Activated B cell treated with CpG ODN at 0.5 μM for 24 hours (primary cell): Measurements from ENCODE around the gene KLHDC10. TPM values are rescaled to one million over a fixed set of nuclear protein-coding genes. Genes with fewer than 3 reads are reported as not detected.
A peak's percentile ranks its signal among the peaks of the same experiment; 100 is the strongest.

ENCODE experiments used
- ATAC-seq: fragments of 200-7000 bp; cut with Tn5 transposase; one replicate; pipeline ENCODE4 v1.10.0; 2021; ENCODE audit warnings: low read depth, mild to moderate bottlenecking, moderate library complexity
- CTCF ChIA-PET: fragments of 350-600 bp; sonication (Branson Sonifier 250); formaldehyde crosslinking; loops from one replicate; lab custom pipeline; 2021; ENCODE audit warnings: antibody characterized with exemption; lab: Charles Lee
- POLR2A ChIA-PET: fragments of 350-600 bp; sonication (Branson Sonifier 250); formaldehyde crosslinking; loops from one replicate; lab custom pipeline; 2021; ENCODE audit warnings: antibody characterized with exemption; lab: Charles Lee
- DNase-seq: peaks from one replicate; pipeline ENCODE4 v3.0.0; 2022
- H3K27ac Mint-ChIP-seq: one replicate; pipeline ENCODE4 v1.8.0; 2020; ENCODE audit warnings: mixed read lengths
- H3K27me3 Mint-ChIP-seq: one replicate; pipeline ENCODE4 v1.8.0; 2021; ENCODE audit warnings: mixed read lengths
- H3K36me3 Mint-ChIP-seq: one replicate; pipeline ENCODE4 v1.8.0; 2021; ENCODE audit warnings: low read depth, mixed read lengths
- H3K4me1 Mint-ChIP-seq: one replicate; pipeline ENCODE4 v1.8.0; 2021; ENCODE audit warnings: mixed read lengths
- H3K4me3 Mint-ChIP-seq: one replicate; pipeline ENCODE4 v1.8.0; 2020; ENCODE audit warnings: mild to moderate bottlenecking, mixed read lengths
- H3K9me3 Mint-ChIP-seq: one replicate; pipeline ENCODE4 v1.8.0; 2020; ENCODE audit warnings: mixed read lengths
- CTCF ChIP-seq: fragments of 200-600 bp; IDR thresholded peaks from one replicate; pipeline ENCODE4 v1.8.0; 2022; ENCODE audit warnings: antibody characterized with exemption, mild to moderate bottlenecking
- intact Hi-C: fragments of 100-400 bp; cut with micrococcal nuclease; formaldehyde crosslinking; loops from one replicate; pipeline ENCODE4 v1.15.1; 2024
- total RNA-seq: library from RNA; stranded (reverse); gene quantifications from 2 replicates; pipeline ENCODE4 v1.2.3, GENCODE V29; 2022

The KLHDC10 gene
- total RNA-seq, 1 donor from 2014 or later, result 21.0 TPM

- Mint-ChIP-seq H3K4me1 (peaks cover 11% of the 10 kb centered on the region), H3K27me3 (peaks cover 3% of the 10 kb centered on the region), H3K36me3 (peaks cover 6% of the 10 kb centered on the region), H3K9me3 (no peaks in the 10 kb centered on the region), H3K4me3 (no peak overlapping the region), H3K27ac (no peak overlapping the region)
- ChIA-PET CTCF (interaction anchor here (1.1 kb wide), 1 partner anchor 692 kb away, joined by 3 read pairs; no protein-coding TSS in a partner anchor), POLR2A (no interaction called here)
- DNase-seq (no peak), ATAC-seq (no peak)
- no peak for TF ChIP-seq CTCF
- intact Hi-C loops, result no loop called here
Observed at GRCh38 chr7:130065500-130066152, 4.7 kb upstream of the KLHDC10 start.

- ChIA-PET CTCF (interaction anchor here (0.9 to 5.8 kb wide), 4 partner anchors 15 to 690 kb away, joined by 3 to 78 read pairs (median 6); partner anchors contain the start of gene KLF14), POLR2A (interaction anchor here (0.6 to 1.9 kb wide), 8 partner anchors 18 to 566 kb away, joined by 3 to 15 read pairs (median 6); partner anchors contain the start of genes TMEM209 and ZC3HC1)
- H3K9me3 Mint-ChIP-seq, result no peaks in the 10 kb centered on the region
- no peak for ATAC-seq
- H3K36me3 Mint-ChIP-seq, result peaks cover 14% of the 10 kb centered on the region
- peak overlapping the region; percentile 30 for H3K27ac Mint-ChIP-seq
- peaks cover 40% of the 10 kb centered on the region for H3K4me1 Mint-ChIP-seq
- DNase-seq, result no peak
- H3K4me3 Mint-ChIP-seq, result peak overlapping the region; percentile 93
- TF ChIP-seq CTCF, result no peak
- intact Hi-C loops, result no loop called here
- H3K27me3 Mint-ChIP-seq, result no peaks in the 10 kb centered on the region
Observed at GRCh38 chr7:130069179-130069977, 956 bp upstream of the KLHDC10 start.

- H3K4me1 Mint-ChIP-seq, result peaks cover 51% of the 10 kb centered on the region
- peak overlapping the region; percentile 93 for H3K4me3 Mint-ChIP-seq
- intact Hi-C loops, result loop anchor here (1.0 to 5.0 kb wide), 9 partner anchors 20 to 1256 kb away; partner anchors contain the start of genes CEP41, COPG2, MKLN1 and SMKR1
- CTCF ChIA-PET, result interaction anchor here (0.7 to 5.8 kb wide), 10 partner anchors 9 to 761 kb away, joined by 3 to 78 read pairs (median 5); partner anchors contain the start of gene KLF14
- ATAC-seq (no peak), DNase-seq (no peak)
- no peaks in the 10 kb centered on the region for H3K27me3 Mint-ChIP-seq
- H3K9me3 Mint-ChIP-seq, result no peaks in the 10 kb centered on the region
- peak overlapping the region; percentile 90 for H3K27ac Mint-ChIP-seq
- TF ChIP-seq CTCF, result no peak
- peaks cover 17% of the 10 kb centered on the region for H3K36me3 Mint-ChIP-seq
- POLR2A ChIA-PET, result interaction anchor here (0.6 to 1.9 kb wide), 6 partner anchors 16 to 682 kb away, joined by 3 to 15 read pairs (median 8); partner anchors contain the start of genes TMEM209 and ZC3HC1
Observed at GRCh38 chr7:130070861-130071622, 708 bp downstream of the KLHDC10 start.

- peak; percentile 66 for TF ChIP-seq CTCF
- peaks cover 53% of the 10 kb centered on the region for H3K4me1 Mint-ChIP-seq
- intact Hi-C loops, result loop anchor here (1.0 to 5.0 kb wide), 7 partner anchors 69 to 1255 kb away; partner anchors contain the start of gene MKLN1
- ATAC-seq (peak; percentile 47), DNase-seq (no peak)
- H3K4me3 Mint-ChIP-seq, result peak overlapping the region; percentile 67
- H3K9me3 Mint-ChIP-seq, result no peaks in the 10 kb centered on the region
- H3K27ac Mint-ChIP-seq, result no peak overlapping the region
- CTCF ChIA-PET, result interaction anchor here (0.6 to 5.8 kb wide), 24 partner anchors 9 to 760 kb away, joined by 3 to 78 read pairs (median 3); partner anchors contain the start of genes COPG2, KLF14 and TMEM209
- H3K27me3 Mint-ChIP-seq, result no peaks in the 10 kb centered on the region
- peaks cover 17% of the 10 kb centered on the region for H3K36me3 Mint-ChIP-seq
- POLR2A ChIA-PET, result interaction anchor here (1.0 to 1.2 kb wide), 4 partner anchors 12 to 133 kb away, joined by 3 to 7 read pairs (median 5); partner anchors contain the start of gene TMEM209
Observed at GRCh38 chr7:130071701-130072622, 1.6 kb downstream of the KLHDC10 start.
